Stimulated activated CD4-positive, alpha-beta T cell treated with anti-CD3 and anti-CD28 coated beads, Interleukin-2, amount 100 ng/mL, for 4 hours (primary cell): Measurements from ENCODE around the gene PTPN7.
"Not testable (repeated sequence)": the region's sequence is repeated elsewhere in the genome, so short reads cannot be mapped to it uniquely, and the experiment has no call there.

ENCODE experiments used
- DNase-seq: peaks from one replicate; pipeline ENCODE4 v3.0.0-alpha.2; 2020; ENCODE audit warnings: low read depth

Gene PTPN7

DNA sequence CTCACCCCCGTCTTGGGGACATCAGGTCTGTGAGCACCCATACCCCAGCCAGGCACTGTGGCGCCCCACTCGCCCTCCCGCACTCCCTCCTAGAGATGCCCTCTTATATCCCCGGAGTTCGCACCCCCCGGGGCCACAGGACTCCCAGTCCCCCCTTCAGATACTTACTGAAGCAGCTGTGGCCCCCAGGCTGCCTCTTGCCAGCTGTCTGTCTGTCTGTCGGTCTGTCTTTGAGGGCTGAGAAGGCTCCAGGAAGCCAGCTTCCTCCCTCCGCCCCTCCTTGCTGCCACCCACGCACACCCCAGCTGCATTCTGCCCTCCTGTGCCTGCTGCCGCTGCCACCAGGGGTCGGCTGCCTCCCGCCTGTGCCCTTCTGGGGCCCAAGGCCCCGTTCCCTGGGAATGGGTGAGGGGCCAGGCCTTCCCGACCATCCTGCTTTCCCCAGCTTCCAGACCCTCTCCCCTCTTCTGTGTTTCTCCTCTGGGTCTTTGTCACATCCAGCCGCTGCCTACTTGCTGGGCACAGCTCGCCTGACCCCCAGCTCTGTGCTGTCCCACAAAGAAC is at the start of gene PTPN7:
PTPN7 (minus strand) TSS at position 226 of the 564 bp plus-strand sequence. CDS start 1,200 bp downstream, outside the sequence.
- DNase-seq = peak; percentile 88

DNA sequence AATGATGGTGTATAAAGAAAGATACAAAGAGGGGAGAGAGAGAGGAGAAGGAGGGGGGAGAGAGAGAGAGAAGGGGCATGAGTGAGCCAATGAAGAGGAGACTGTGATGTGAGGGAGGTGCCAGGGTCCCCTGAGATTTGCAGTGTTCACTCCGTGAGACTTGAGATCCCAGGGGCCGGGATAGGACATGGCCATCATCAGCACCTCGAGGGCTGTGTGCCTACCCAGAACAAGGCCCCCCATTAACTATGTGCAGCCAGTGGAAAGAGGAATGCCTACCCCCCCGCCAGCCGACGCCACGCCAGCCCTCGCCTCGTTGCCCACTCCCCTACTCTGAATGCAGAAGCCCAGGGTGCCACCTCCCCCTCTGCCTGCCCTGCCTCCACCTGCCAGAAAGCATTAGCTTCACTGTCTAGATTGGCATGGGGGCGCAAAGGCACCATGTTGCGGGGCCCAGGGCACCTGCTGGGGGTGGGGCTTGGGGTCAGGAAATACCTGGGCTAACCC is 48.0 kb upstream of the PTPN7 start:
- DNase-seq = no peak

- no peak for DNase-seq
These were observed 46.9 kb upstream of the PTPN7 start for GRCh38 chr1:202207292-202207691.

DNA sequence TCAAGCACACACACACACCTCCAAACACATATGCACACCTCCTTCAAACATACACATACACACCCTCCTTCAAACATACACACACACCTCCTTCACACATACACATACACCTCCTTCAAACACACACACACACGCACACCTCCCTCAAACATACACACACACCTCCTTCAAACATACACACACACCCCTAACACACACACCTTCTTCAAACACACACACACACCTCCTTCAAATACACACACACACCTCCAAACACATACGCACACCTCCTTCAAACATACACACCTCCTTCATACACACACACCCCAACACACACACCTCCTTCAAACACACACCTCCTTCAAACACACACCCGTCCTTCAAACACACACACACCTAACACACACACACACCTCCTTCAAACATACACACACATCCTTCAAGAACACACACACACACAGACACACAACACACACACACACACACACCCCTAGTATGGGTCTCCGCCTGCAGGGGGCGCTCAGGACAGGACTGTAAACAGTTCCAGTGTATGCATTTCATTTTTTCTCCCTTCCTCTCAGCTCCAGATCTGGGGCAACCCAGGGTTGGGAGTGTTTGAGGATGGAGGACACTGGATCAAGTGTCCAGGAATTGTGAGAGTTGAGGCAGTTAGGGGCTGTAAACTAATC is 45.3 kb upstream of the PTPN7 start:
- no peak for DNase-seq

DNA sequence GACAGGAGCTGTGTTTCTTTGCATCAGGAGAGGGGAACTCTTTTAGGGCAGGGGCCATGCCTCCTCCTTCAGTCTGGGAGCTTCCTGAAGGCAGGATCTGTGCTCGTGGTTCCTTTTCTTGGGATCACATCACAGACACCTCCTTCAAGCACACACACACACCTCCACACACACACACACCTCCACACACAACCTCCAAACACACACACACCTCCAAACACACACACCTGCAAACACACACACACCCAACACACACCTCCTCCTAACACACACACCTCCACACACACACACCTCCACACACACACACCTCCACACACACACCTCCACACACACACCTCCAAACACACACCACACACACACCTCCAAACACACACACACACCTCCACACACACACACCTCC is 43.7 kb upstream of the PTPN7 start:
- DNase-seq = no peak

GRCh38 chr1:202203238-202204039 is 43.0 kb upstream of the PTPN7 start:
- no peak for DNase-seq

- DNase-seq = no peak
These were observed 42.2 kb upstream of the PTPN7 start for GRCh38 chr1:202202500-202203168.

DNA sequence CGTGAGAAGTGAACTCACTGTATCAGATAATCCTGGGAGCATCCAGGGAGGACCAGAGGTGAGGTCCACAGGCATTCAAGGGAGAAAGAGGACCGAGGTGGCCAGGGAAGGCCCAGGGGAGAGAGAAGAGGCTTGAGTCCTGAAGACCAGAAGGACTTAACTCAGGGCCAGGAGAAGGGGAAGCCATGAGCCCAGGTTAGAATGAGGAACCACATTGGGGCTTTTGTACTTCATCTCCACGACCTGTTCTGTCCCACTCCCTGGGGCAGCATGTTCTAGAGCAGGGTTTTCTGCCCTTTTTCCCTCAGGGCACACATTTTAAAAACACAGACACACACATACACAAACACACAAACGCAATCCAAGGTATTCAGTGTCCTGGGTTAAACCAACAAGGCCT is 41.6 kb upstream of the PTPN7 start:
- no peak for DNase-seq

DNA sequence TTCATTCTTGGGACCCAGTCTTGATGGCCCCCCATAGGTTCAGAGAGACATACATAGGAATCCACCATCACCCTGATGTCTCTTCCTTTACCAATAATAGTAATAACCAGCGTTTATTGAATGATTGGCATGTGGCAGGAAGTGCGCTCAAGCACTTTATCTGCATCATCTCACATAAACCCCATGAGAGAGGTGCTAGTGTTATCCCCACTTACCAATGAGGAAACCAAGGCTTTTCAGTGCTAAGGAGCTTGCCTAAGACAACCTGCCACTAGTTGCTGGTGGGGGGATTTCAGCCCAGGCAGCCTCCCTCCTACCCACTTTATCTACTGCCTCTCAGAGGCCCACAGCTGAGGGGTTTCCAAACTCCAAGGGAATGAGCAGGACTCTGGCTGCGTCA is 40.9 kb upstream of the PTPN7 start:
- no peak for DNase-seq

DNA sequence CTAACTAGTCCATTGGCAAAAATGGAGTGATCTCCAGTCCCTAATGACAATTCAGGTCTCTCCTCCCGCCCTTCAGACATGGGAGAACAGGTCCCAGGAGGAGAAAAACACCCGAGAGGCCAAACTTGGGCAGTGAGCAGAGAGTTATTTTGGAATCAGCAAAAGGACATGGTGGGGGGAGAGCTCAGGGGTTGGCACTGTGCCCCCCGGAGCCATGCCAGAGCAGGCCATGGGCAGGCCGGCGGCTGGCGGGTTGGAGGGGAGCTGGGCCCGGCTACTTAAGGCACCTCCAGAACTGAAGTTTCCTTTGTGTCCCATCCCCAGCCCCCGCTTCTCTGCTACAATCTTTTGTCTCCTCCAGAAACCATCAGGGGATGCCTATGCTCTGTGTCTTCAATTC is 40.3 kb upstream of the PTPN7 start:
- DNase-seq = no peak

- no peak for DNase-seq
These were observed 39.7 kb upstream of the PTPN7 start for GRCh38 chr1:202200112-202200548.

GRCh38 chr1:202199040-202199889 is 38.9 kb upstream of the PTPN7 start:
- no peak for DNase-seq

DNA sequence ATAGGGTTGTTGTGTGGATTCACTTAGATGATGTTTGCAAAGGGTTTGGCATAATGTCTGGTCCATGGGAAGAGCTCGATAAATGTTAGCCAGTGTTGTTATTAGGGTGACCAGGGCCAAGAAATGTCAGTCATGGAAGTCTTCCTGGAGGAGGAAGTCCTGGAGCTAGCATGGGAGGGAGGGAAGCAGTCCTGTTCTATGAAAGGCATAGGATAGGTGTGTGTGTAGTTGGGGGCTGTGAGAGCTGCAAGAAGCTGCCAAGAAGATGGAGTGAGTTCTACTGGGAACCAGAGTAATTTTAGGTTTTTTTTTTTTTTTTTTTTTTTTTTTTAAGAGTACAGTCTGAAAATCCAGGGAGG is 37.9 kb upstream of the PTPN7 start:
- DNase-seq = no peak

GRCh38 chr1:202197653-202198365 is 37.4 kb upstream of the PTPN7 start:
- DNase-seq = no peak

DNA sequence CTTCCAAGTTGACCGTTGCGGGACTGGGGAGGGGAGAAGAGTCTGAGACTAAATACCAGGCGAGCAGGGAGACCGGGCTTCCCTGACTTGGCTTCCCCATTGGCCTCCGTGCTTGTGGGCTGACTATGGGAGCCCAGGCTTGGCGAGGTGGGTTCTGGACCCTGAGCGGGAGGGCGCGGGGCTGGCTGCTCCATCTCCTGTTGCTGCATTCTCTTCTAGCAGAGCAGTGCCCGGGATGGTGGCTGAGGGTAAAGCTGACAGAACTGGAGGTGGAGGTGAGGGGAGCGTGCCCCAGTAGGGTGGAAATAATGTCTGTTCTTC is 33.9 kb upstream of the PTPN7 start:
- DNase-seq = no peak

DNA sequence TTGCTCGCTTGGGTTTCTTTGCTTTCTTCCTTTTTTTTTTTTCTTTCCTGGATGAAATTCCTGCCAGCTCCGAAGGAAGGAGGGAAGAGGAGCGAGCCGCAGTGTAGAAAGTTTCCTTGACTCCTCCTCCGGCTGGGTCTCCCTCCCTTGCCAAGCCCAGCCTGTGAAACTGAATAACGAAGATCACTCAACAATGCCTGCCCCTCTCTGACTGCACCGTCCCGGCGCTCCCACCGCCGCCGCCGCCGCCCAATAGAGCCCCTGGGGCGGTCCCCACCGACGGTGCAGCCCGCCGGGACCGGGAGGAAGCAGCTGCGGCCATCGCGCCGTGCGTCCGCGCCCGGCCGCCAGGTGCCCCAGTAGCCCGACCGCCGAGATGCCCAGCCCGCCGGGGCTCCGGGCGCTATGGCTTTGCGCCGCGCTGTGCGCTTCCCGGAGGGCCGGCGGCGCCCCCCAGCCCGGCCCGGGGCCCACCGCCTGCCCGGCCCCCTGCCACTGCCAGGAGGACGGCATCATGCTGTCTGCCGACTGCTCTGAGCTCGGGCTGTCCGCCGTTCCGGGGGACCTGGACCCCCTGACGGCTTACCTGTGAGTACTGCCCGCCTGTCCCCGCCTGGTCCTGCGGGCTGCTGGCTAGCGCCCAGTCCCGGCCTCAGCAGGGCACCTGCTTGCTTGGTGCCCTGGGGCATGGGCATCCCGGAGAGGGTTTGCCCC is 33.4 kb upstream of the PTPN7 start, which contains the start of gene LGR6:
LGR6 (plus strand) TSS at position 186 of the 714 bp plus-strand sequence; CDS start at position 377, 191 bp downstream.
- DNase-seq = no peak

- peak; percentile 28 for DNase-seq
These were observed 32.6 kb upstream of the PTPN7 start for GRCh38 chr1:202192770-202193613.

DNA sequence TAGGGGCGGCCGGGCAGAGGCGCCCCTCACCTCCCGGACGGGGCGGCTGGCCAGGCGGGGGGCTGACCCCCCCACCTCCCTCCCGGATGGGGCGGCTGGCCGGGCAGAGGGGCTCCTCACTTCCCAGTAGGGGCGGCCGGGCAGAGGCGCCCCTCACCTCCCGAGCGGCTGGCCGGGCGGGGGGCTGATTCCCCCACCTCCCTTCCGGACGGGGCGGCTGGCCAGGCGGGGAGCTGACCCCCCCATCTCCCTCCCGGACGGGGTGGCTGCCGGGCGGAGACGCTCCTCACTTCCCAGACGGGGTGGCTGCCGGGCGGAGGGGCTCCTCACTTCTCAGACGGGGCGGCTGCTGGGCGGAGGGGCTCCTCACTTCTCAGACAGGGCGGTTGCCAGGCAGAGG is 31.0 kb upstream of the PTPN7 start:
- DNase-seq = not testable (repeated sequence)
